ENCODE results near the gene BNIP3. TPM values are rescaled to one million over a fixed set of nuclear protein-coding genes. Genes with fewer than 3 reads are reported as not detected.

The BNIP3 gene
- total and polyA plus RNA-seq, 2 of the 13 experiments (the other 11 are each of a cell fraction or from before 2014, with no cell fraction given): 73.7 to 223 TPM

DNA sequence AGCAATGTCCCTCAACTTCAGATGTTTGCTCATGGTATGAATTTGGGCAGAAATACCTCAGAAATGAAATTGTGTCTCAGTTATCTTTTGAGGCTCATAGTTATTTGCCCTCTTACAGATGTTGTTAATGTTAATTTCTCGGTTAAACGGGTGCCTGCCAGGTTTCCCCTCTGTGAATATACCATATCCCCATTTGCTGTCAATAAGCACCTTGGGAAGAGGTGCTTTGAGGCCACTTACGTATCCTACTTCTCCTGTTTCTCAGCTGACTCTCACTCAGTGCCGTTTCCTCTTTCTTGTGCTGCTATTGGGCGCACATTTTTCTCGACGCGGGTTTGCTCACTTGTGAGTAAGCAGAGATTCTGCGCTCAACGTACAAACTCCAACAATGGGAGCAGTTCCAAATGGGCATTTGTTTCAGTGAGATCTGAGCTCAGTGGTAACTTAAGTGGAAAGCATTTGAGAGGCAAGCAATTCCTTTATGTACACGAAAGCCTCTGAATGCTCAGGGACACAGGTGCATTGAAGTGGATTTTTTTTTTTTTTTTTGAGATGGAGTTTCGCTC lies 49.3 kb upstream of the BNIP3 start (continued):
- TF ChIP-seq, protein P1, sequence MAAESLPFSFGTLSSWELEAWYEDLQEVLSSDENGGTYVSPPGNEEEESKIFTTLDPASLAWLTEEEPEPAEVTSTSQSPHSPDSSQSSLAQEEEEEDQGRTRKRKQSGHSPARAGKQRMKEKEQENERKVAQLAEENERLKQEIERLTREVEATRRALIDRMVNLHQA (CRISPR knock-in tag; IDR thresholded peaks at IDR 0.05): no peak

DNA sequence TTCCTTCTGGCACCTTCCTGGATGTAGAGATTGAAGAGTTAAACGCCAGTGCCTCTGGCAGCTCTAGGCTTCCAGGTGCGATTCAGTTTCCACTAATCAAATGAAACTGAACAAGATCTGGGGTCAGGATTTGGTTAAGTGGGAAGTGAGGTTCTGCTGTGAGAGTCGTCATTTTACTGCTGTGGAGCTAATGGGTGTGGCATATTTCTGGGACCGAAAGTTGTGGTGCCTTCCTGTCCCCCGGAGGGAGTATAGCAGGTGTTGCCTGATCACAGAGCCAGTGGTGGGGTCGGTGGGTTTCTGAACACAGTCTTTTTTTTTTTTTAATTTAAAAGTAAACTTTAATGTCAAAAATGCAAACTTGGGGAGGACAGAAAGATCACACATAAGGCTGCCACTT lies 47.0 kb upstream of the BNIP3 start:
- Histone ChIP-seq H4K20me1 (ENCODE audit: insufficient read depth, low read length) (no peaks in the 10 kb centered on the region), H3K36me3 (replicated peaks in 1 of 2; ENCODE audit: control insufficient read depth in 1 of 2, insufficient read depth in 2 of 2, low read length in 2 of 2) (no peaks in the 10 kb centered on the region), H3K9ac (ENCODE audit: insufficient read depth, low read depth, low read length) (no peak overlapping the region), H3K9me3 (ENCODE audit: low read length) (no peaks in the 10 kb centered on the region), H2AFZ (ENCODE audit: low read length) (no peak overlapping the region), H3K4me3 (replicated peaks in 1 of 3; ENCODE audit: insufficient read depth in 1 of 3, low read depth in 2 of 3, low read length in 3 of 3) (no peak overlapping the region), H3K79me2 (ENCODE audit: insufficient read depth, low read length) (no peaks in the 10 kb centered on the region), H3K27ac (ENCODE audit: extremely low read length, insufficient read depth, low read length) (no peak overlapping the region), H3K27me3 (ENCODE audit: control insufficient read depth in 1 of 2, insufficient read depth in 2 of 2, low read length in 2 of 2) (peaks cover 6 to 65% of the 10 kb centered on the region in 2 experiments; a peak in 4 of 5 replicates), H3K4me2 (ENCODE audit: low read depth, low read length) (no peak overlapping the region), H3K4me1 (ENCODE audit: insufficient read depth, low read length) (peaks cover 1% of the 10 kb centered on the region)
- DNase-seq (ENCODE audit: low spot score) (no peak), ATAC-seq (no peak), FAIRE-seq (no peak)
- 13% methylated on average over 6 of the region's 6 CpGs for WGBS (ENCODE audit: low lambda C conversion rate)
- ChIA-PET POLR2A (no interaction called here), CTCF (ENCODE audit: low intra/inter-chr PET ratio, low total read pairs) (no interaction called here)
- intact Hi-C loops (cut with micrococcal nuclease; ENCODE audit: unreplicated experiment) (no loop called here), in situ Hi-C loops (cut with HindIII; ENCODE audit: extremely low pct_ligation_motif_present, low pct_unique_long_range_greater_than_20kb) (no loop called here)
- no TSS peak for BruUV-seq (replicated peaks)
- TF ChIP-seq SMAD3 (CRISPR knock-in tag; IDR thresholded peaks at IDR 0.05) (no peak), SMYD3 (CRISPR knock-in tag; IDR thresholded peaks at IDR 0.05) (no peak), MXD4 (CRISPR knock-in tag; IDR thresholded peaks at IDR 0.05) (no peak)

DNA sequence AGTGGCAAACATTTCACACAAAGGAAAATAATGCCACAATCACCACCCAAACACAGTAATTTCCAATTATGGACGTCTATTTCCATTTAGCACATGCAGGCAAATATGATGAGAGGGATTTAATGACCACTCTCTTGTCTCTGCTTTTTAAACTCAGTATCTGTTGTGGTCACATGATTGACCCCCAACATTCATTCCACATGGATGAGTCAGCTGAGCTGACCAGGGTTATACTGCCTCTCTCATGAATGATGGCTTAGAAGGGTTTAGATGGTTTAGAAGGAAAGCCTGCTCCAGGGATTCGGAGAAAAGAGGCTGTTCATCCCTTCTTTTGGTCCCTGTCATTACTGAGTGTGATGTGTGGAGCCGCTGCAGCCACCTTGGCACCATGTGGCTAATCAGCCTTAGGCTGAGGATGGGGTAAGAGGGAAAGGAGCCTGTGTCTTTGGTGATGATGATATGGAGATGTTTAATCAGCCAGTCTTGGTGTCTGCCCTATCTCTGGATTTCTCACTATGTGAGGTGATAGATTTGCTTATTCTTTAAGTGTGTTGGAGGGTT lies 45.8 kb upstream of the BNIP3 start:
- no peak for ATAC-seq
- FAIRE-seq: no peak
- POLR2A ChIA-PET: no interaction called here

More for the DNA sequence above, 45.8 kb upstream of the BNIP3 start:
- no peaks in the 10 kb centered on the region for H4K20me1 ChIP-seq (ENCODE audit: insufficient read depth, low read length)
- in situ Hi-C loops (cut with HindIII; ENCODE audit: extremely low pct_ligation_motif_present, low pct_unique_long_range_greater_than_20kb): no loop called here
- H3K27ac ChIP-seq (ENCODE audit: extremely low read length, insufficient read depth, low read length): no peak overlapping the region
- TF ChIP-seq FOSL2 (CRISPR knock-in tag; IDR thresholded peaks at IDR 0.05): peak; percentile 79
- TF ChIP-seq ZNF251 (CRISPR knock-in tag; IDR thresholded peaks at IDR 0.05): no peak
- no peak overlapping the region for H2AFZ ChIP-seq (ENCODE audit: low read length)
- DNase-seq (ENCODE audit: low spot score): peak; percentile 6
- WGBS (ENCODE audit: low lambda C conversion rate): 0% methylated on average over 3 of the region's 3 CpGs
- H3K36me3 ChIP-seq (replicated peaks in 1 of 2; ENCODE audit: control insufficient read depth in 1 of 2, insufficient read depth in 2 of 2, low read length in 2 of 2): no peaks in the 10 kb centered on the region
- CTCF ChIA-PET (ENCODE audit: low intra/inter-chr PET ratio, low total read pairs): no interaction called here
- BruUV-seq (replicated peaks): no TSS peak
- H3K4me2 ChIP-seq (ENCODE audit: low read depth, low read length): no peak overlapping the region
- H3K27me3 ChIP-seq (ENCODE audit: control insufficient read depth in 1 of 2, insufficient read depth in 2 of 2, low read length in 2 of 2): peaks cover 6 to 62% of the 10 kb centered on the region in 2 experiments; a peak in 4 of 5 replicates
- H3K79me2 ChIP-seq (ENCODE audit: insufficient read depth, low read length): no peaks in the 10 kb centered on the region
- H3K9ac ChIP-seq (ENCODE audit: insufficient read depth, low read depth, low read length): no peak overlapping the region
- H3K4me3 ChIP-seq (replicated peaks in 1 of 3; ENCODE audit: insufficient read depth in 1 of 3, low read depth in 2 of 3, low read length in 3 of 3): no peak overlapping the region
- H3K4me1 ChIP-seq (ENCODE audit: insufficient read depth, low read length): peaks cover 14% of the 10 kb centered on the region
- no peaks in the 10 kb centered on the region for H3K9me3 ChIP-seq (ENCODE audit: low read length)
- intact Hi-C loops (cut with micrococcal nuclease; ENCODE audit: unreplicated experiment): no loop called here

Measured in HepG2 (cell line).